B cell (primary cell): ENCODE results near the gene SDR39U1. TPM values are rescaled to one million over a fixed set of nuclear protein-coding genes. Genes with fewer than 3 reads are reported as not detected.

Experiments
- ATAC-seq: fragments of 200-7000 bp; cut with Tn5 transposase; one replicate; pipeline ENCODE4 v1.10.0; 2021; ENCODE audit warnings: low read depth, mild to moderate bottlenecking, moderate number of reproducible peaks, moderate library complexity
- CTCF ChIA-PET: fragments of 350-600 bp; sonication (Branson Sonifier 250); formaldehyde crosslinking; loops from one replicate; lab custom pipeline; 2021; ENCODE audit warnings: antibody characterized with exemption, inconsistent platforms; lab: Charles Lee
- POLR2A ChIA-PET: fragments of 350-600 bp; sonication (Branson Sonifier 250); formaldehyde crosslinking; loops from one replicate; lab custom pipeline; 2021; ENCODE audit warnings: antibody characterized with exemption; lab: Charles Lee
- DNase-seq: peaks from one replicate; pipeline ENCODE4 v3.0.0; 2013
- H2AFZ ChIP-seq: 2 replicates; pipeline ENCODE4 v1.6.1; 2012; ENCODE audit warnings: mild to moderate bottlenecking, low read depth, low read length; ENCODE audit not compliant: insufficient read depth, poor library complexity, severe bottlenecking
- H3K27ac ChIP-seq, 2 donors: 1 replicate in 1 of 2; 2 replicates in 1 of 2; pipeline ENCODE4 v1.5.1; 2012 to 2013; ENCODE audit warnings: low read length in 2 of 2, mild to moderate bottlenecking in 2 of 2, moderate library complexity in 1 of 2
- H3K27me3 ChIP-seq, 4 experiments: fragments of 200-600 bp in 1 of 4; sonication (generic) in 1 of 4; replicated peaks in 1 of 4; 1 replicate in 2 of 4; 2 replicates in 2 of 4; pipeline versions ENCODE4 v1.6.1 to v1.7.0; 2013 to 2016; ENCODE audit warnings: low read length in 3 of 4, mild to moderate bottlenecking in 2 of 4, mixed read lengths in 1 of 4, moderate library complexity in 1 of 4; ENCODE audit not compliant: insufficient read depth in 4 of 4, control insufficient read depth in 3 of 4; ENCODE audit errors: control extremely low read depth in 1 of 4
- H3K36me3 ChIP-seq, 2 experiments: replicated peaks in 1 of 2; 1 replicate in 1 of 2; 2 replicates in 1 of 2; pipeline versions ENCODE4 v1.6.1 to v1.7.1; 2013; ENCODE audit warnings: low read length in 1 of 2; ENCODE audit not compliant: insufficient read depth in 2 of 2, control insufficient read depth in 1 of 2; ENCODE audit errors: control extremely low read depth in 1 of 2, extremely low read depth in 1 of 2
- H3K4me1 ChIP-seq, 2 donors: fragments of 200-600 bp in 1 of 2; sonication (generic) in 1 of 2; 1 replicate in 1 of 2; 2 replicates in 1 of 2; pipeline versions ENCODE4 v1.5.1 to v1.6.1; 2013 to 2017; ENCODE audit warnings: low read length in 2 of 2; ENCODE audit not compliant: control insufficient read depth in 2 of 2, insufficient read depth in 2 of 2
- H3K4me2 ChIP-seq: replicated peaks from 2 replicates; pipeline ENCODE3; 2012; ENCODE audit warnings: mild to moderate bottlenecking, low read depth, low read length; ENCODE audit not compliant: poor library complexity, severe bottlenecking
- H3K4me3 ChIP-seq, 5 experiments: fragments of 200-600 bp in 1 of 5; sonication (generic) in 1 of 5; 1 replicate in 3 of 5; 2 replicates in 2 of 5; pipeline versions ENCODE4 v1.5.1 to v1.7.0; 2011 to 2016; ENCODE audit warnings: low read length in 4 of 5, mild to moderate bottlenecking in 4 of 5, low read depth in 2 of 5, control low read depth in 1 of 5, moderate library complexity in 1 of 5; ENCODE audit not compliant: insufficient read depth in 1 of 5; ENCODE audit errors: control extremely low read depth in 1 of 5, extremely low read depth in 1 of 5
- H3K79me2 ChIP-seq: fragments of 200-600 bp; sonication (generic); one replicate; pipeline ENCODE4 v1.6.0; 2016; ENCODE audit warnings: low read length; ENCODE audit not compliant: control insufficient read depth, insufficient read depth
- H3K9ac ChIP-seq: fragments of 200-600 bp; sonication (generic); 2 replicates; pipeline ENCODE4 v1.6.1; 2017; ENCODE audit warnings: mild to moderate bottlenecking, low read length, moderate library complexity
- H3K9me3 ChIP-seq, 3 donors: one replicate each; pipeline versions ENCODE4 v1.6.1 to v1.7.1; 2013; ENCODE audit warnings: low read length in 2 of 3; ENCODE audit not compliant: control insufficient read depth in 2 of 3, insufficient read depth in 1 of 3; ENCODE audit errors: control extremely low read depth in 1 of 3
- H4K20me1 ChIP-seq: 2 replicates; pipeline ENCODE4 v1.6.0; 2012; ENCODE audit warnings: mild to moderate bottlenecking, low read length; ENCODE audit not compliant: insufficient read depth, control insufficient read depth, poor library complexity, severe bottlenecking
- H3K27ac Mint-ChIP-seq: one replicate; pipeline ENCODE4 v1.8.0; 2021; ENCODE audit warnings: mixed read lengths
- H3K27me3 Mint-ChIP-seq: one replicate; pipeline ENCODE4 v1.8.0; 2021; ENCODE audit warnings: mixed read lengths
- H3K4me1 Mint-ChIP-seq: one replicate; pipeline ENCODE4 v1.8.0; 2021; ENCODE audit warnings: mixed read lengths
- H3K4me3 Mint-ChIP-seq: one replicate; pipeline ENCODE4 v1.8.0; 2021; ENCODE audit warnings: mixed read lengths
- H3K9me3 Mint-ChIP-seq: one replicate; pipeline ENCODE4 v1.8.0; 2022; ENCODE audit warnings: mixed read lengths; ENCODE audit not compliant: insufficient read depth
- CTCF ChIP-seq: fragments of 200-600 bp; IDR thresholded peaks from one replicate; pipeline ENCODE4 v1.8.0; 2022; ENCODE audit warnings: antibody characterized with exemption, mild to moderate bottlenecking
- EZH2 ChIP-seq: IDR thresholded peaks from 2 replicates; pipeline ENCODE4 v1.6.1; 2012; ENCODE audit warnings: borderline replicate concordance, low read depth, mild to moderate bottlenecking, moderate library complexity, low read length; ENCODE audit not compliant: insufficient read depth, poor library complexity, severe bottlenecking
- WGBS: methylation state at CpG from one replicate; pipeline ENCODE4 v1.1.5; 2013; ENCODE audit warnings: missing lambda C conversion rate; ENCODE audit not compliant: insufficient coverage; 5-methylcytosine and 5-hydroxymethylcytosine counted together
- intact Hi-C: fragments of 100-400 bp; cut with micrococcal nuclease; formaldehyde crosslinking; loops from one replicate; pipeline ENCODE4 v1.10.0; 2022
- polyA plus RNA-seq: library from polyadenylated mRNA; depleted of rRNA; stranded (reverse); fragments of >200 nt; gene quantifications from 2 replicates; pipeline ENCODE4 v1.2.3, GENCODE V29; 2012
- total RNA-seq, 2 donors: library from RNA; stranded (reverse); fragments of 120-200 nt in 1 of 2; gene quantifications; 1 replicate in 1 of 2; 2 replicates in 1 of 2; pipeline versions ENCODE4 v1.2.3 to v1.2.4, GENCODE V29; 2013 to 2022

SDR39U1 gene
- total and polyA plus RNA-seq, 2 donors (not counting 1 experiment from before 2014, with no cell fraction given) = 126 to 247 TPM

- no peaks in the 10 kb centered on the region for H3K79me2 ChIP-seq
- no peaks in the 10 kb centered on the region for H4K20me1 ChIP-seq
- no peaks in the 10 kb centered on the region for H3K9me3 Mint-ChIP-seq
- H3K27me3 Mint-ChIP-seq = peaks cover 41% of the 10 kb centered on the region
- H3K9ac ChIP-seq = no peak overlapping the region
- H3K4me3 Mint-ChIP-seq = no peak overlapping the region
- no peaks in the 10 kb centered on the region for H3K4me1 ChIP-seq
- no peak overlapping the region for H3K4me3 ChIP-seq
- no peak overlapping the region for H3K27ac ChIP-seq
- no peak overlapping the region for H3K4me2 ChIP-seq
- H3K27ac Mint-ChIP-seq = no peak overlapping the region
- H3K27me3 ChIP-seq = peaks cover 0 to 7% (median 2%) of the 10 kb centered on the region in 4 experiments
- H3K4me1 Mint-ChIP-seq = no peaks in the 10 kb centered on the region
- CTCF ChIA-PET = interaction anchor here (1.4 to 1.6 kb wide), 3 partner anchors 9 to 33 kb away, joined by 3 to 6 read pairs (median 3); no protein-coding TSS in a partner anchor
- DNase-seq = no peak
- no peak overlapping the region for H2AFZ ChIP-seq
- TF ChIP-seq CTCF = no peak
- TF ChIP-seq EZH2 = no peak
- intact Hi-C loops = no loop called here
- WGBS = 59% methylated on average over 3 of the region's 6 CpGs
- POLR2A ChIA-PET = no interaction called here
- ATAC-seq = no peak
- no peaks in the 10 kb centered on the region for H3K9me3 ChIP-seq
- no peaks in the 10 kb centered on the region for H3K36me3 ChIP-seq
These were observed 51.7 kb downstream of the SDR39U1 start for GRCh38 chr14:24390701-24391468.

Other genes with a start within 250 kb of the SDR39U1 start
- 24.5 and 33.9 TPM in 2 replicates for gene TM9SF1, start 247.3 kb downstream of the SDR39U1 start, total RNA-seq
- 7.6 and 10.0 TPM in 2 replicates for gene TM9SF1, start 247.3 kb downstream of the SDR39U1 start, polyA plus RNA-seq
- 1.7 TPM in 2 replicates for gene TSSK4, start 237.1 kb downstream of the SDR39U1 start, total RNA-seq
- gene TSSK4, start 237.1 kb downstream of the SDR39U1 start, polyA plus RNA-seq = 0.14 and 0.45 TPM in 2 replicates
- 102 and 103 TPM in 2 replicates for gene CHMP4A, start 229.3 kb downstream of the SDR39U1 start, total RNA-seq
- 91.2 and 95.1 TPM in 2 replicates for gene CHMP4A, start 229.3 kb downstream of the SDR39U1 start, polyA plus RNA-seq
- 11.3 and 17.0 TPM in 2 replicates for gene MDP1, start 226.7 kb downstream of the SDR39U1 start, total RNA-seq
- gene MDP1, start 226.7 kb downstream of the SDR39U1 start, polyA plus RNA-seq = 22.6 and 28.1 TPM in 2 replicates
- gene NEDD8, start 210.4 kb downstream of the SDR39U1 start, total RNA-seq = 86.6 and 98.5 TPM in 2 replicates
- 86.7 and 104 TPM in 2 replicates for gene NEDD8, start 210.4 kb downstream of the SDR39U1 start, polyA plus RNA-seq
- gene GMPR2, start 209.8 kb downstream of the SDR39U1 start, total RNA-seq = 58.7 and 64.3 TPM in 2 replicates
- 33.3 and 39.7 TPM in 2 replicates for gene GMPR2, start 209.8 kb downstream of the SDR39U1 start, polyA plus RNA-seq
- gene TINF2, start 200.2 kb downstream of the SDR39U1 start, total RNA-seq = 165 and 169 TPM in 2 replicates
- gene TINF2, start 200.2 kb downstream of the SDR39U1 start, polyA plus RNA-seq = 103 and 108 TPM in 2 replicates
- gene TGM1, start 179.6 kb downstream of the SDR39U1 start, total RNA-seq = 11.4 and 11.9 TPM in 2 replicates
- 2.7 and 4.9 TPM in 2 replicates for gene TGM1, start 179.6 kb downstream of the SDR39U1 start, polyA plus RNA-seq
- gene RABGGTA, start 171.2 kb downstream of the SDR39U1 start, total RNA-seq = 57.9 and 70.1 TPM in 2 replicates
- 134 and 159 TPM in 2 replicates for gene RABGGTA, start 171.2 kb downstream of the SDR39U1 start, polyA plus RNA-seq
- gene DHRS1, start 143.0 kb downstream of the SDR39U1 start, total RNA-seq = 42.7 and 43.7 TPM in 2 replicates
- gene DHRS1, start 143.0 kb downstream of the SDR39U1 start, polyA plus RNA-seq = 69.9 and 76.9 TPM in 2 replicates
- gene NOP9, start 142.9 kb downstream of the SDR39U1 start, total RNA-seq = 22.6 and 24.5 TPM in 2 replicates
- gene NOP9, start 142.9 kb downstream of the SDR39U1 start, polyA plus RNA-seq = 9.7 and 13.7 TPM in 2 replicates
- gene CIDEB, start 134.8 kb downstream of the SDR39U1 start, total RNA-seq = 32.8 and 34.3 TPM in 2 replicates
- 17.9 and 26.2 TPM in 2 replicates for gene CIDEB, start 134.8 kb downstream of the SDR39U1 start, polyA plus RNA-seq
- 10.1 and 11.7 TPM in 2 replicates for gene LTB4R2, start 132.6 kb downstream of the SDR39U1 start, total RNA-seq
- 9.0 and 10.7 TPM in 2 replicates for gene LTB4R2, start 132.6 kb downstream of the SDR39U1 start, polyA plus RNA-seq
- 8.8 and 9.2 TPM in 2 replicates for gene LTB4R, start 131.3 kb downstream of the SDR39U1 start, total RNA-seq
- gene LTB4R, start 131.3 kb downstream of the SDR39U1 start, polyA plus RNA-seq = 15.7 and 19.1 TPM in 2 replicates
- gene ADCY4, start 107.7 kb downstream of the SDR39U1 start, total RNA-seq = 5.8 and 7.8 TPM in 2 replicates
- gene ADCY4, start 107.7 kb downstream of the SDR39U1 start, polyA plus RNA-seq = 2.3 and 3.4 TPM in 2 replicates
- 76.6 and 77.6 TPM in 2 replicates for gene RIPK3, start 102.8 kb downstream of the SDR39U1 start, total RNA-seq
- 58.5 and 65.5 TPM in 2 replicates for gene RIPK3, start 102.8 kb downstream of the SDR39U1 start, polyA plus RNA-seq
- gene NFATC4, start 74.6 kb downstream of the SDR39U1 start, total RNA-seq = 7.6 and 7.9 TPM in 2 replicates
- gene NFATC4, start 74.6 kb downstream of the SDR39U1 start, polyA plus RNA-seq = 3.1 and 3.7 TPM in 2 replicates
- gene NYNRIN, start 43.8 kb downstream of the SDR39U1 start, total RNA-seq = 0.29 and 0.34 TPM in 2 replicates
- 0.04 TPM in 2 replicates for gene NYNRIN, start 43.8 kb downstream of the SDR39U1 start, polyA plus RNA-seq
- gene CBLN3, start 13.1 kb downstream of the SDR39U1 start, total RNA-seq = 128 and 134 TPM in 2 replicates
- 29.1 and 35.0 TPM in 2 replicates for gene CBLN3, start 13.1 kb downstream of the SDR39U1 start, polyA plus RNA-seq
- 182 and 184 TPM in 2 replicates for gene KHNYN, start 12.8 kb downstream of the SDR39U1 start, total RNA-seq
- gene KHNYN, start 12.8 kb downstream of the SDR39U1 start, polyA plus RNA-seq = 74.4 and 111 TPM in 2 replicates
- gene CMA1, start 65.5 kb upstream of the SDR39U1 start, total RNA-seq = not detected in 2 replicates
- gene CMA1, start 65.5 kb upstream of the SDR39U1 start, polyA plus RNA-seq = not detected in 2 replicates
- gene CTSG, start 133.5 kb upstream of the SDR39U1 start, total RNA-seq = not detected in 2 replicates
- gene CTSG, start 133.5 kb upstream of the SDR39U1 start, polyA plus RNA-seq = not detected in 2 replicates
- 0.80 TPM in 1 of 2 replicates, not detected in the other for gene GZMH, start 166.9 kb upstream of the SDR39U1 start, total RNA-seq
- gene GZMH, start 166.9 kb upstream of the SDR39U1 start, polyA plus RNA-seq = 0.75 and 2.0 TPM in 2 replicates
- gene GZMB, start 191.4 kb upstream of the SDR39U1 start, total RNA-seq = 1.1 and 1.5 TPM in 2 replicates
- 0.88 and 1.3 TPM in 2 replicates for gene GZMB, start 191.4 kb upstream of the SDR39U1 start, polyA plus RNA-seq